ENCODE results near the gene RPTOR.
A peak's percentile ranks its signal among the peaks of the same experiment; 100 is the strongest.
"Not testable (repeated sequence)": the region's sequence is repeated elsewhere in the genome, so short reads cannot be mapped to it uniquely, and the experiment has no call there.

Gene RPTOR

DNA sequence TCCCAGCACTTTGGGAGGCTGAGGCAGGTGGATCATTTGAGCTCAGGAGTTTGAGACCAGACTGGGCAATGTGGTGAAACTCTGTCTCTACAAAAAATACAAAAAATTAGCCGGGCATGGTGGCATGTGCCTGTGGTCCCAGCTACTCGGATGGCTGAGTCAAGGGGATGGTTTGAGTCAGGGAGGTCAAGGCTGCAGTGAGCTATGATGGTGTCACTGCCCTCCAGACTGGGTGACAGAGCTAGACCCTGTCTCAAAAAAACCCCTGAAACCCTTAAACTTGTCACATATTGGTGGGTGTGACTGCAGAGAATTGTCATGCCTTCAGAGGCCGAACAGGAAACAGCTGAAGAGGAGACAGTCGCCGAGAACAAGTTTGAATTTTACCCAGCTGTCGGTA, 13.4 kb downstream of the RPTOR start:
- DNase-seq, result no peak

DNA sequence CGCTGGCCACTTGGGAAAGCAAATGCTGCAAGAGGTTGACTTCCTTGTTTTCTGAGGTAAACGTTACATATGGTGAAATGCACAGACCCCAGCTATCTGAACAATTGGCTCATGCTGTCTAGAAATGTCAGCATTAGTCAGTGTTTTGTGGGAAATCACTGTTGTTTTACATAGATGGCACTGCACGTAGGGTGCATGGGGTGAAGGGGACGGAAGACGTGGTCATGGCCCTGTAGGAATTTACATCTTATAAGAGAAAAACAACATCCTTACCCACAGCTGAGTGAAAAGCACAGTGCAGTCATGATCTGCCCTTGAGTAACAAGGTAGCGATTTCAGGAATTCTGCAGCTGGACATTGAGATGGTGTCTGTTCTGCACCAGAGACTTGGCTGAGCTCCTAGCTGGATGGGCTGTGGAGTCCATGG, 15.2 kb downstream of the RPTOR start:
- no peak for DNase-seq

DNA sequence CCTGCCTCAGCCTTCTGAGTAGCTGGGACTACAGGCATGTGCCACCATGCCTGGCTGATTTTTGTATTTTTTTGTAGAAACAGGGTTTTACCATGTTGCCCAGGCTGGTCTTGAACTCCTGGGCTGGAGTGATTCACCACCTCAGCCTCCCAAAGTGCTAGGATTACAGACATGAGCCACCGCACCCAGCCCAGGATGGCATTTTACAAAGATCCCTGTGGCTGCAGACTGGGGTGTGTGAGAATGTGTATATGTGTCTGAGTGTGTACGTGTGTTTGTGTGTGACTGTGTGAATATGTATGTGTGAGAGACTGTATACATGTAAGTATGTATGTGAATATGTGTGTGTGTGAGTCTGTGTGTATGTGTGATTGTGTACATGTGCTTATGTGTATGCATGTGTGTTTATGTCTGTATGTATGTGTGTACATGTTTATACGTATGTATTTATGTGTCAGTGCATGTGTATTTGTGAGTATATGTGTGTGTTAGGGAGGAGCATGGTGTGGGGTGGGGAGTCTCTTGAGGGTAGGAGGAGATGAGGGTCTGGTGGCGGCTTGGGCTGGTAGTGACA, 17.0 kb downstream of the RPTOR start:
- DNase-seq, result no peak

DNA sequence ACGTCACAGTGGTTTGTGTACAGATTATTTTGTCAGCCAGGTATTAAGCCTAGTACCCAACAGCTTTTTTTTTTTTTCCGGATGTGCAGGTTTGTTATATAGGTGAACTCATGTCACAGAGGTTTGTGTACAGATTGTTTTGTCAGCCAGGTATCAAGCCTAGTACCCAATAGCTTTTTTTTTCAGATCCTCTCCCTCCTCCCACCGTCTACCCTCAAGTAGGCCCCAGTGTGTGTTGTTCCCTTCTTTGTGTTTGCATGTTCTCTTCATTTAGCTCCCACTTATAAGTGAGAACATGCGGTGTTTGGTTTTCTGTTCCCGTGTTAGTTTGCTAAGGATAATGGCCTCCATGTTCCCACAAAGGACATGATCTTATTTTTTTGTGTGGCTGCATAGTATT, 19.9 kb downstream of the RPTOR start:
- DNase-seq, result no peak

DNA sequence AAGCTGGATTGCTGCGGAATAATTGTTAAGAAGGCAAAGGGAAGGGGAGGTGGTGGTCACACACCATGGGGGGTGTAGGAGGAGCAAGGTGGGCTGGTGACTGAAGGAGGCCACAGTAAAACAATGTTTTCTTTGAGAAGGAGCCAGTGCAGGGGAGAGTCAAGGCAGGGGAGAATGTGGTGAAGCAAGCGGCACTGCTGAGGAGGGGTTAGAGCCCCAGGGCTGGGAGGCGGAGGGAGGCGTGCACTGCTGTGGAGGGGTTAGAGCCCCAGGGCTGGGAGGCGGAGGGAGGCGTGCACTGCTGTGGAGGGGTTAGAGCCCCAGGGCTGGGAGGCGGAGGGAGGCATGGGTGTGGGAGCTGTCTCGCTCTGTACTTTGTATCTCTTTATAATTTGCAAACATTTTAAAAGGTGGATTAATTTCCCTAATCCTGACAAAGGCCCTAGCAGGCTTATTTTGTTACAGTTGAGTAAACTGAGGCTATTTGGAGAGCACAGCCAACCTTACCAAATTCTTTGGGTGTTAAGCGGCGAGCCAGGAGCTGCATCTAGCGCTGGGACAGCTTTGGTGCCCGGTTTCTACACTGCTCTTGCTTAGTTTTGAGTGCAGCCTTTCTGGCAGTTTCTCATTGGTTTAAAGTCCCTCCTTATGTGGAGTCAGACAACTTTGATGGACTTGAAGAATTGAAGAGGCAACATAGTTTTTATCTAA, 20.9 kb downstream of the RPTOR start:
- DNase-seq, result no peak

DNA sequence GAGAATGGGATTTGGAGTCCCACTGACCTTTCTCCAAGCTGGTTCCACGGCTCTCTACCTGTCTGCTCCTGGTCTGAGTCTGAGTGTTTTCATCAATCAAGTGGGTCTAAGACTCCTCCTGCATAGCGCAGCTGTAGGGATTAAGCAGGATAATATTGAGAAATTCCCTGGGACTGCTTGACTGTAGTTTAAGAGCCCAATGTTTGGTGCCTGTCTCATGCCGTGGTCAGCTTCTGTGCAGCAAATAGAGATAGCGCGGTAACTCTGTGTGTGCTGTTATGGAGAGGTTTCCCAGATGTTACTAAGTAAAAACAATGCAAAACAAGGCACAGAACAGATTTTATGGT, 21.4 kb downstream of the RPTOR start:
- DNase-seq, result no peak

DNA sequence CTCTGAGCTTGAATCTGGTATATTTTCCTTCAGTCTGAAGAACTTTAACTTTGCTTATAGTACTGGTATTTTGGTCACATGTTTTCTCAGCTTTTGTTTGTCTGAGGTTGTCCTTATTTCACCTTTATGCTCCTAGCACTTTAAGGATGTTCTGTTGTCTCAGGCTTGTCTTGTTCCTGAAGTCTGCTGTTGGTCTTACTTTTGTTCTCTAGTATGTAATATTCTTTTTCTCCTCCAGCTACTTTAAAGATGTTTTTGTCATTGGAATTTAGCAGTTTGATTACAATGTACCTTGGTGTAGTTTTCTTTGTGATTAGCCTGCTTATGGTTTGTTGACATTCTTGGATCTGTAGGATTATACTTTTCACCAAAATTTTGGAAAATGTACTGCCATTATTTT, 23.6 kb downstream of the RPTOR start:
- no peak for DNase-seq

DNA sequence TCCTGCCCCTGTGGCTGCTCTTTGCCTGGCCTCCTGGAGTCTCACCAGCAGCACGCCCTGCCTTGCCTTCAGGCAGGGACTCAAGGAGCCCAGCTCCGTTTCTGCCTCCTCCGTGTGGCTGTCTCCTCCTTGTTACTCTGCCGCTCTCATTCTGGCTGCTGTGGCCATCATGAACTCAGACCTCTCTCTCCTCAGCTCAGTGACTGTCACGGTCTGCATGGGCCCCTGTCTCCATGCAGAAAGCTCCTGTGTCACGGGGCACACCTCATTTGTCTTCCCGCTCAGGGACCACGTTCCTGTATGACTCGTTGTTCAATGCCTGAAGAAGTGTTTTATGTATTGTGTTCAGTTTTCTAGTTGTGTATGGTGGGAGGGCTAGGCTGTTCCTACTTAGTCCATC, 25.3 kb downstream of the RPTOR start:
- no peak for DNase-seq

DNA sequence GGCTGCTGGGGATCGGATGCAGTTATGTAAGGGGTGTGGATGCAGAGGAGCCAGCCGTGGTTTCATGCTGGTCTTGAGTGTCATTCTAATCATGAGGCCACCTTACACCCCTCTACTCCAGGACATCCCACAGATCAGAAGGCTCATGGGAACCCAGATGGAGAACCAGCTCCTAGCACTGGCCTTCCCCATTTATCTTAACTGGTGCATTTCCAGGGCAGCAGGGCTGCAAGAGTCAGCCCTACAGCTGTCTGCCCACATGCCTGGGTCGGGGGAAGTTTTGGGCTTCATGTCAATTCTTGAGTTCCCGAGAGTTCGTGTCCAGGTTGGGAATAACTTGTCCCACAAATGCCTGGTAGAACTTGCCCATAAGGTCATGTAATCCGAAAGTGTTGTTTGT, 29.1 kb downstream of the RPTOR start:
- no peak for DNase-seq

DNA sequence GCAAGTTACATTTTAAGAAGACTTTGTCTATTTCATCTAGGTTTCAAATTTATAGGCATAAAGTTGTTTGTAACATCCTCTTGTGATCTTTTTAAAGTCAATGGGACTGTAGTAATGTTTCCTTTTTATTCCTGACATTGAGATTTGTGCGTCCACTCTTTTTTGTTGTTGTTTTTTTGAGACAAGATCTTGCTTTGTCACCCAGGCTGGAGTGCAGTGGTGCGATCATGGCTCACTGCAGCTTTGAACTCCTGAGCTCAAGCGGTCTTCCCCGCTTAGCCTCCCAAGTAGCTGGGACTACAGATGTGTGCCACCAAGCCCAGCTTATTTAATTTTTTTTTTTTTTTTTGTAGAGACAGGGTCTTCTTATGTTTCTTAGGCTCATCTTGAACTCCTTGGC, 29.9 kb downstream of the RPTOR start:
- DNase-seq, result no peak

DNA sequence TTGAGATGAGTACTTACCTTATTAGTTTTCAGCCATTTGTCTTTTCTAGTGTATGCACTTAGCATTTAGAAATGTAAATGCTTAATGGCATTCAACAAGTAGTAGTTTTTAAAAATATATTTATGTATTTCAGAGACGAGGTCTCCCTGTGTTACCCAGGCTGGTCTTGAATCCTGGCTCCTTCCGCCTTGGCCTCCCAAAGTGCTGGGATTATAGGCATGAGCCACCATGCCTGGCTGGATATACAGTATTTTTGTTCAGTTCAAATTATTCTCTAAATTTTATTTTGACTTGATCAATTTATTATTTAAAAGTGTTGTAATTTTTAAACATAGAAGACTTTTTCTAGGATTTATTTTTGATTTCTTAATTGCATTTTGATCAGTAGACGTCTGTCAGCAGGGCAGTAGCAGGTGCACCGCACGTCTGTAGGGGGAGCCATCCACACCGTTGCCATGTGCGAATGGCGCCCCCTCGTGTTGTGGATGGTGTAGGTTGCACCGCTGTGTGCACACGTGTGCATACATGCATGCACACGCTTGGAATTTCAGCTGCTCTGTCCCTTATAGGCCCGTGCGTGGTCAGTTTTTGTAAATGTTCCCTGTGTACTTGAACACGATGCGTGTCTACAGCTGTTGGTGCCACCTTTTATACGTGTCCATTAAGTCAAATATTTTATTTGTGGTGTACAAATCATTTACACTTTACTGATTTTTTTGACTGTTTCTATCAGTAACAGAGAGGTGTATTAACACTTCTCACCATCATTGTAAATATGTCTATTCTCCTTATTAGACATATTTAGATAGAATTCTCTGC, 30.6 kb downstream of the RPTOR start:
- peak; percentile 96 for DNase-seq

DNA sequence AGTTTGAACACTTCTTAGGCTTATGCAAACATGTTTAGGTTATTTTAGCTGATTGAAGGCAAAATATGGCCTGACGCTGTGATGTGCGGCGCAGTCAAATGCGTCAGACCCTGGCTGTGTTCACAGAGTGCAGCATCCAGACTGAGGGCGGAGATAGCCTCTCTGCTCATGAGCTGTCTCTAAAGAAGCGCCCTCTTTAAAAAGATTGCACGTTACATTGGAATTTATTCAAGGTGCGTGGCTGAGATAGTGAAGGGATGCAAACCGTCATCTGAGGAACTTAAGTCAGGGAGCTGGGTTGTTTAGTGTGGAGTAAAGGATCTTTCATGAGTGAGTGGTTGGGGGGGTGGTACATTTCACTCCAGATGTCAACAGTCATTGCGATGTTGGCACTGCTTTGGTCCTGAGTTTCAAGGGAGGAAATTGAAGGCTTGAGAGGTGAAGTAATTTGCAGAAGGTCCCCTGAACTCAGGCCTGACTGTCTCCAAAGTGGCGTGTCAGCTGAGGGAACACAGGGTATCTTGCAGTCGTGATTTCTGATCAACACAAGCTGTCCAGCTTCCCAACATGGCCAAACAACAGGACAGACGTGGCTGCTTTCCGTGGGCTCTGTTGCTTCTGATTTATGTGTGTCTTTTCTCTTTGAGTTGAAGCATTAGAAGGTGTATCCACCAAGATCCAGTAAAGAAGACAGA, 33.4 kb downstream of the RPTOR start:
- DNase-seq, result no peak

DNA sequence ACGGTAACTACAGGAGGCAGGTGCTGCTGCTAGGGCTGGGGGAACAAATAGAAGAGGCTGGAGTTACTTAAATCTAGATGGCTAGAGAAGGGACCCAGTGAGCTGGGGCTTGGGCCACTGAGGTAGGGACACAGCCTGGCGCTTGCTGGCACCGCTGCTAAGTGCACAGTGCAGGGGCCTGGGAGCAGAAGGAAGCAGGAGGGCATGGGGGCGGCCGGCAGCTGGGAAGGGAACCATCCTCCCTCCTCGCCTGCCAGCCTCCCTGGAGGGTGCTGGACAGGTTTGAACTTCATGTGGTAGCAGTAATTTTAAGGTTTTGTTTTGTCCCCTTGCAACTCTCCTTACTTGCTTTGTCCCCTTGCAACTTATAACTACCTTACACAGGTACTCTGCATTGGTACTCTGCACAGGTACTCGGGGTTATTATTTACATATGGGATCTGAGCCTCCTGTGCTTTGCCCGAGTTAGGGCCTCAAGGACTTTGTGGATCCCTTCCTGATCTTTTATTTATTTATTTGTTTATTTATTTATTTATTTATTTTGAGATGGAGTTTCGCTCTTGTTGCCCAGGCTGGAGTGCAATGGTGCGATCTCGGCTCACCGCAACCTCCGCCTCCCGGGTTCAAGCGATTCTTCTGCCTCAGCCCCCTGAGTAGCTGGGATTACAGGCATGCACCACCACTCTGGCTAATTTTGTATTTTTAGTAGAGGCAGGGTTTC, 34.2 kb downstream of the RPTOR start:
- not testable (repeated sequence) for DNase-seq

DNA sequence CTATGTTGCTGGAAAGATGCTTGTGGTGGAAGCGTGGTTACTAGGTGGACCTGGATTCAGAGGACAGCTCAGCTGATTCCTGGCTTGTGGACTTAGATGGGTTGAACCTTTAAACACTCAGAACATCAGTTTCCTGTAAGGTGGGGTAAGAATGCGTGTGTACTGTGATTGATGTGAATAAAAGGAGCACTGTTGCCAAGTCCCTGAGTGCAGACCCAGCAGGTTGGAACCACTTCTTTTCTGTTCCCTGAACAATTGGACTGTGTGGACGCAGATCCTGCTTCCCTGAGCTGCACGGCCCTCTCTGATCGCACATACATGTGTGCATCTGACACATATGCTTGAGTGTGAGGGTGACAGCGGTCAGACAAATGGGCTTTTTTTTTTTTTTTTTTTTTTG, 37.5 kb downstream of the RPTOR start:
- no peak for DNase-seq

DNA sequence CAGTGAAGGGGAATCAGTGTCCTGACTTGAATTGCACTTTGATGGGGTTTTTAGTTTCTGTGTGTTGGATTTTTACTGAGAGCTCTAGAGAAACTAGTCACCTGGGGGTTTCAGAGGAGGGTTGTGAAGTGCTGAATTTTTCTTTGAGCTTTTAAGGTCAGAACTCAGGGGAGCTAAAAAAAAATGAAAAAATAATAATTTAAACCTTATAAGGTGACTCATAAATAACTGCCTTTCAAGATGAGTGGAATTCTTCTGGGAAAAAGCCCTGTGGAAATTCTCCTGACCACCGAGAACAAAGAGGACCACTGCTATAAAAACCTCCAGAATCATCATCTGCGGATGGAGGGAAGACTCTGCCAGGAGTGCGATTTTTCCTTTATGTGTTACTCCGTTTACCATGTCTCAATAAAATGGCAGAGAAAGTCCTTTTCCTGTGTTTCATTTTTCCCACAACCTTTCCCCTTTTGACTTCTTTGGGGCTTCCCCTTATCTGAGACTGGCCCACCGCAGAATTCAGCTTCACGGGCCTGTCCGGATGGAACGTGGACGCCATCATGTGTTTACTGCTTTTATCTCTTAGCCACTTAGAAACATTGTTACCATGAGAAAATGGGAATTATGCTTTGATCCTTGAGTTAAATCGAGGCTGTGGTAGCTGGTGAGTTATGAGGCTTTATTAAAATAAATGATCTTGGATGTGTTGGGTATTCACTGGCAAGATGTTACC, 39.7 kb downstream of the RPTOR start:
- DNase-seq, result no peak

DNA sequence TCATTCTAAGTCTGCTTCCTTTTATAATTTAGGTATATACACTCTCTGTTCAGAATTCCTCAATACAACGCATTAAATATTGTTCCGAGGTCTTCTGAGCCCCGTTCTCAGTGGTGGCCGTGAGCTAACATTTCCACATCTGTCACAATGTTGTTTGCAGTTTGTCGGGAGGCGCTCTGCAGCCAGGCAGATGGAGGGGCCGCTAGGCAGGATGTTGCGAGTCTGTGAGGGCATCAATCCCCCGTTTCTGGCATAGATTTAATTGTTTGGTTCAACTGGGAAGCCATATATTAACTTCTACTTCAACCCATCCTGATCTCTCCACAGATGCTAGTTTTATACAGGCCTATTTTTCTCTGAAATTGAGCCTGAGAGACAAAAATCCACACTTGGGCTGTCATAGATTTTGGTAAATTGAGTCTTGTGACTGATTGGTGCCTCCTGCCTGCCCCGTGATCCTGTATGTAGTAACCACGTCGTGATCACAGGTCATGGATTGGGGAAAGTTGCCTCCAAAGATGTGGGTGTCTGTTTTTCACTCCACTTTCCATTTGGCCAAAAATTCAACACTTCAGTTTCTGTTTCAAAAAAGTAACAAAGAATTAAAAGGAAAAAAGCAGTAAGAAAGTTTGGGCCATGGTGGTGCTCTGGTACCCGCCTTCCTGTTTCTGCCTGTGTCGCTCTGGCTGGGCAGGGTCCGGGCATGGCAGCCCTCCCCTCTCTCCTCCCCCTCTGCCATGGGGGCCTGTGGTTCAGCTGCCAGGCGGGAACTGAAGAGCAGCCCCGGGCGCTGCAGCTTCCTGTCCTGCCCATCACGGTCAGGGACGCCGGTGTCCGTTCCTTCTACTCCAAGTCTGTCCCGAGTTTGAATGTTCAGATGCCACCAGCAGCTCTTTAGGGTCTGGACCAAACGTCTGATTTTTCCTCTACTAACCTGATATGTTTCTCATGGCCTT, 41.5 kb downstream of the RPTOR start:
- peak; percentile 32 for DNase-seq

DNA sequence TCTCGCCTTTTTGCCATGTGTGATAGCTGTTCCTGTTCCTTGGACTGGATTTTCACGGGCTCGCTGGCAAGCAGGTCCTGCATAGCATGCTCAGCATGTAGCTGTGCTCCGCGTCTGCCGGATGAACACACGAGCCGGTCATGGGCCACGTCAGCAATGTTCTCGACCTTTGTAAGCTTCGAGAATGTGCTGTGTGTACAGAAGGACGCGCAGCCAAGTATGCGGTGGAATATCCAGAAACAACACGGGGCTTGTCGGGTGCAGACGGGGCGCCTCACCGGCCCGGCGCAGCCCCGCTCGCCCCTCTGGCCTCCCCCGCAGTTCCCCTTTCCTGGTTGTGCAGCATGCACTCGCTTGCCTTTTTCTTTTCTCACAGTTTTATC, 42.2 kb downstream of the RPTOR start:
- no peak for DNase-seq

DNA sequence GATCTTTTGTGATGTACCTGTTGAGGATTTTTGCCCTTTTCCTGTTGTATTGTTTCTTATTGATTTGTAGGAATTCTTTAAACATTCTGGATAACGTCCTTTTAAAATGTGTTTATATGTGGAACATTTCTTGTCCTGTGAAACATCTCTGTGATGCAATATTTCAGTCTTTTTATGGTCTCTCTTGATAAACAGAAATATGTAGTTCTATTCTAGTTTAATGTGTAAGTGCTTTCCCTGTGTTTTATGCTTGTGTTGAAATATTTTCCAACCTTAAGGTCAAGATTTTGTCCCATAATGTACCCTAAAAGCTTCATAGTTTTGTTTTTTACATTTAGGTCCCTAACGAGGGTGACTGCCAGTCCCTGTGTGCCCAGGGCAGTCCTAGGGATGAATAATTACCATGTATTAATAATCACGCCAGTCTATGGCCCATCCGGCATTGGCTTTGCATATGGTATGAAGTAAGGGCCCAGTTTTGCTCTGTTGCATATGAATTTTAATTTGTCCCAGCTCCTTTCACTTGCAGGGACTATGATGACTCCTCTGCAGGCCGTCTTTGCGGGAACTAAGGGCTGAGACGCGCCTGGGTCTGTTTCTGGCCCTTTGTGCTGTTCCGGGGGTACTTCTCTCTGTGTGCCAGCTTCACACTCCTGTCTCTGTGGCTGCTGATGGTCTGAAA, 44.2 kb downstream of the RPTOR start:
- no peak for DNase-seq

DNA sequence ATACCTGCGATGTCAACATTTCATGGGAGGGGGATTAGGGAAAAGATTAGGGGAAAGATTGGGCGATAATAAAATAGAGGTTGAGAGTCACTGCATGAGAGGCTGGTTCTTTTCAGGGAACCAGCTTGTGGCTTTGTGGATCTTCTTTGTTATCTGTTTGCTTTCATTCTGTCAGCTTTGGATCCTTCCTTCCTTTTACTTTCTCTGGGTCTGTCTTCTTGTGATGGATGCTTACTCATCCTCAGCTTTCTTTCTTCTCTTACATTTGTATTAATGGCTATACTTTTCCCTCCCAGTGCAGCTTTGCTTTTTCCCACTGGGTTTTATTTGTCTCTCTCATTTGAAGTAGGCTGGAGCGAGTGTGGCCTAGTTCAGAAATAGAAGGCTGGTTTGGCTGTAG, 47.1 kb downstream of the RPTOR start:
- DNase-seq, result no peak

DNA sequence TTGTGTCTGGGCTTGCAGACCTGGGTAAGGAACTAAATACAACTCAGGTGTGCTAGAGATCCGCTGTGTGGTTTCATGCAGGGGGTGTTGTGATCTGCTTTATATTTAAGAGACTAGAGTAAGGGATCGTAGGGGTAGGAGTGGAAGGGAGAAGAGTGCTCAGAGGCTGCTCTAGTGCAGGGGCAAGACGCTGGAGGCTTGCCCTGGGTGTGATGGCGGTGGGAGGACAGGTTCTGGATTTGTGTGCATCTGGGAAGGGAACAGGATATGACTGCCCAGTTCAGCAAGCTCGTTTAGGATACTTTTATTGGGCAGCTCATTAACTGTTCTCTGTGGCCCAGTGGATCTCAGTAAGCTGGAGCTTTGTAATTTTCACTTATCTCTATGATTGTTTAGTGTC, 47.6 kb downstream of the RPTOR start:
- DNase-seq, result no peak

DNA sequence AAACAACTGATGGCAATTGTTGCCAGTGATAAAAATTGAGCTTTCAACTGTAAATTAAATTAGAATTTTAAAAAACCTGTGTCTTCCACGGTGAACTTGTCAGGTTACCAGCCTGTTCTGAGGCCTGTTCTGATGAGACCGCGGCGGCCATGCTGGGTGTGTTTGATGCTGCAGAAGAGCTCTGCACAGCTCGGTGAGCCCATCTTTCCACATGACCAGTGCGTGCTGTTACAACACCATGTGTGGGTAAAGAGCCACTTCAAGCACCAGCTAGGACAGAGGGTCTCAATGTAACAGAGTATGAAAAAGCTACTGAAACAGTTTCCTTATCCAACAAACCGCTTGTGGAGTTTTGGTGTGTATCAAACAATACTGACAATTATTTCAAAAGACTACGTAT, 48.5 kb downstream of the RPTOR start:
- DNase-seq, result no peak

Data from hematopoietic multipotent progenitor cell treated with erythropoietin and hydrocortisone succinate and interleukin-3 and kit ligand, for 6 days (in vitro differentiated cells).